Stimulated activated CD4-positive, alpha-beta T cell treated with anti-CD3 and anti-CD28 coated beads, TNF-alpha, amount 100 ng/mL, for 24 hours (primary cell): Measurements from ENCODE around the gene TRAF3IP3.

Experiments used
- DNase-seq, 3 experiments: peaks; one replicate each; pipeline ENCODE4 v3.0.0-alpha.2; 2020; ENCODE audit warnings: low read depth in 3 of 3

TRAF3IP3 gene

DNA sequence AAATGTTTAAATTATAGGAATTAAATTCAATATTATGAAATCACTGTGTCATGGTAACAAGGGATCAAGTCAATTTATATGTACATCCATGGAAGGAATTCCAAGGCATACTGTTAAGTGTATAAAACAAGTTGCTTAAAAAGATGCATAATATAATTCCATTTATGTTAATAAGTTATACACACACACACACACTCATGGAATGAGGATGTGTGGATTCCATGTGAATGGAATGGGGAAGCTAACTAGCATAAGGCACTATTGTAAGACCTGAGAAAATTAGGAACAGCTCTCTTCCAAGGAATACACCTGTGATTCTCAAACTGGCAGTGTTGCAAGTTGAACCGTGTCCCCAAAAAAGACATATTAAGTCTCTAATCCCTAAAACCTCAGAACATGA, 17.6 kb upstream of the TRAF3IP3 start:
- DNase-seq, result no peak

DNA sequence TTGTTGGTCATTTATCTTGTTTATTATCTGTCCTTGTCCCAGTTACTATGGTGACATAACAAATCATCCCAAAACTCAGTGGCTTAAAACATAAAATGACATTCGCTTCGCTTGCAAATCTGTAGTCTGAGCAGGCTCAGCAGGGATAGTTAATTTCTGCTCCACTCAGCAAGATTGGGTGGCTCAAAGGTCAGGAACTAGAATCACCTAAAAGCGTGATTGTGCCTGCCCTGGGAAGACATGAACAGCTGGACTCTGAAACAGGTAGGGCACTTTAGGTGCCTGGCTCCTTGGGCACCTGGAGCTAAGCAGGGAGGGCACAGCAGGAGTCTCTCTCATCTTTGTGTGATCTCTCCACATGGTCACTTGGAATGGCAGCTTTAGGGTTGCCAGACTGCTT, 14.7 kb upstream of the TRAF3IP3 start:
- DNase-seq, result no peak

DNA sequence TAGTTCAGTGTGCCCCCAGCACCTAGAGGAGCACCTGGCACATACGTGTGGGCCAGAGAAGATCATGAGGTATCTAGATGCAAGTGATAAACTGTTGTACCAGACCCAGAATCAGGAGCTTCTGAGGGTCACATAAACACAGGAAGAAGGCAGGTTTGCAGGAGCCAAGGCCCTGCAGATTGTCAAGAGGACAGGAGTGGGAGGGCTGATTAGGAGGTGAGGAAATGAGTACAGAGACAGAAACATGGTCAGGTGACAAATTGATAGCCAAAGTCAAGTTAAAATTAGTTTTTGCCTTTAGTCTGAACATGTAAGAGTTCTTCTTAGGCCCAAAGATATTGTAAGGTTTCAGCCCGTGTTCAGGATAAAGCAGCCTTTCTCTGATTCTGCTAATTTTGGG, 14.0 kb upstream of the TRAF3IP3 start:
- no peak for DNase-seq

DNA sequence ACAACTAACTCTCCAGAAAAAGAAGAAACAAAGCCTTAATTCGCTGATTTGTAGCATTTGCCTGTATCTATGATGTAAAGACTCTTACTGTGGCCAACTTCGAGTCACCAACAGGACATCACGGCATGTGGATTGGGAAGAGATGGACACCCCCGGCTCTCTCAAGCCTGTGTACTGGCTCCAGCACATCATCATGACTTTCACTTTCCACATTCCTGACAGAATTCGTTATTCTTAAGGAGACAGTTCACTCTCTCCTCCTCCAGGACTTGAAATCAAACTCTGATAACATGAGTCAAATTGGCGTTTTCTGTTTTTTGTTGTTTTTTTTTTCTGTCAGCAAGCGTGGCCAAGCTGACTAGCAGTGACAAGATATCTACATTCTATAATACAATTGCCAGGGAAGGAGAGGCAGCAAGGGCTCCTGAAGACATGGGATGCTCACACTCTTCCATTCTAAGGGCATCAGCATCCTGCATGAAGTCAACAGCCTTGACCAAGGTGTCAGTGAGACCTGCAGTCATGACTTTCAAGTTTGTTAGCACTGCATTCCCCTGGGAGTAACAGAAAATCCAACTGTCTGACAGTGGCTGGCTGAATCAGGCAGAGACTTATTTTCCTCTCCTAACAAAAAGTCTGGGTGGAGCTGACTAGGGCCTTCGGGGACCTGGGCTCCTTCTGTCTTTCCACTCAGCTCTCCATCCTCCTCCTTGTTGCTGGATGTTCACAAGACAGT, 13.3 kb upstream of the TRAF3IP3 start:
- no peak for DNase-seq

DNA sequence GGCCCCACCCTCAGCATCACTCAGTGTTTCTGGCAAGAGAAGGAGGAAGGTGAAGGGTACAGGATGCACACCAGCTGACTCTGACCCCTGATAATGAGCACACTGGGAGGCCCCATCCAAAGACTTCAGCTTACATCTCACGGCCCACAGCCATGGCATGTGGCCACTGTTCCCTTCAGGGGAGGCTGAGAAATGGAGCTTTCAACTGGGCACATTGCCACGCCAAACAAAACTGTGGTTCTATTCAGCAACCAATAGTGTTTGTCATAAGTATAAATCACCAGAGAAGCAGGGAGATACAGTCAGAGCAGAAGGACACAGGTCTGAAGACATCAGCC, 12.7 kb upstream of the TRAF3IP3 start:
- DNase-seq, result no peak

DNA sequence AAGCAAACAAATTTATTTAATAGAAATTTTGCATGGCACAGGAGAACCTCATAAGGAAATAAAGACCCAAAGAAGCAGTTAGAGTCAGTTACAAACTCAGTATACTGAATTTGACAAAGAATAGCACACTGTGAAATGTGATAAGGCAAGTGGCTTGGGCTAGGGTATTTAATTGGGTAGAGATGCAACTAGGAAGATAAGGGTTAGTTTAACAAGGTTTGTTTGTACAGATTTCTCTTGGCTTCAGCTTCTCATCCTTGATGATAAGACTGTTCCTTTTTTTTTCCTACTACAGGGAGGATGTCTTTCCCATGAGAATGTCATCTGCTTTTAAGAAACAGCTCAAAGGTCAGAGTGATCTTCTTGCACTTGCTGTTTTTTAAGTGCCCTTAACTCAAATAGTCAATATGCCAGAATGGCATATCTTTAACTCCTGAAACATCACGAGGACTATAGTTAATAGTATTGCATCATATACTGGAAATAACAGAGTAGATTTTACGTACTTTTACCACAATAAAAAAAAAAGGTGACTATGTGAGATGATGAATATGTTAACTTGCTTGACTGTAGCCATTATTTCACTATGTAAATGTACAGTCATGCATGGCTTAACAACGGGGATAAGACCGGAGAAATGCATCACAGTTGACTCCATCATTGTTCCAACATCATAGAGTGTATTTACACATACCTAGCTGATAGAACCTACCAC, 9.2 kb upstream of the TRAF3IP3 start:
- DNase-seq, result no peak

DNA sequence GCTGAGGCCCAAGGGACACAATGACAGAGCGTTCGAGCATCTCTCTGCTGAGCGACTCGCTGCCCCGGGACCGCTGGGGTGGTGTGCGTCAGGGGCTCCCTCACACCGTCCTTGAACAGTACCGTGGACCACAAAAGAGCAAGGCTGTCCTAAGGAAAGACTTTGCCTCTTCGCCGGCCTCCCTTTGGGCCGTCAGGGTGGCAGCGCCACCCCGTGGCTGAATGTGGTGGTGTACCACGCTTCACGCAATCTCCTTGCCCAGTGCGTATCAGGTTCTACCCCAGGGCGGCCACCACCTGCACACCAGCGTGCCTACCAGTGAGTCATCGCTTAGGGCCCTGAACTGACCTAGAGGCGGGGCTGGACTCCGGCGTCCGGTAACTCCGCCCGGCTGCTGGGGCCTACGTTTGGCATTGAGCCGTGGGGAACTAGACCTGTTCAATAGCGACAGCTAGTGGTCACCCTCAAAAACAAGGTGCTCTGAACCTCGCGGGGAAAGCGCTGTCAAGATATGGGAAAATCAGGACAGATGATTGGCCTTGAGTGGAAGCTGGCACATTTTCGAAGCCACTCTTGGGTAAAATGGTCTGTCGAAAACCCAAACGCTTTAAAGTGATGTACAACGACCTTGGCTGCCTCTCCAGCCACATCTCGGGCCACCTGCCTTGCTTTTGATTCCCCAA, 8.1 kb upstream of the TRAF3IP3 start:
- peak; percentile 76 to 87 (median 78) for DNase-seq

DNA sequence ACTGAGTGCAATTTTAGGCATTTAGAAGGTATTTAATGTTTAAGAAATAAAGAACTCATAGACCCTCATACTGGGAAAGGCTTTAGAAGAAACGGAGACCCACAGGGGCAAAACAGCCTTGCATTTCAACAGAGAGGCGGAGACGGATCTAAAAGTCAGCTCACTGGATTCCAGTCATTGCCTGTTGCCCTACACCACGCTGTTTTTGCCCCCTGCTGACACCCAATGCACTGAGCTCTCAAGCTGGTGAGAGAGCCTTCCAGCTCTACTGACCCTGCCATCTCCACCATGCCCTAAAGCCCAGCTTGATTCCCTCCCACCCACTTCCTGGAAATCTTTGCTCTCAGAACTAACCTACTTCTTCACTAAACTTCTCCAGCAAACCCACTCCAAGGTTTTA, 7.2 kb upstream of the TRAF3IP3 start:
- no peak for DNase-seq

DNA sequence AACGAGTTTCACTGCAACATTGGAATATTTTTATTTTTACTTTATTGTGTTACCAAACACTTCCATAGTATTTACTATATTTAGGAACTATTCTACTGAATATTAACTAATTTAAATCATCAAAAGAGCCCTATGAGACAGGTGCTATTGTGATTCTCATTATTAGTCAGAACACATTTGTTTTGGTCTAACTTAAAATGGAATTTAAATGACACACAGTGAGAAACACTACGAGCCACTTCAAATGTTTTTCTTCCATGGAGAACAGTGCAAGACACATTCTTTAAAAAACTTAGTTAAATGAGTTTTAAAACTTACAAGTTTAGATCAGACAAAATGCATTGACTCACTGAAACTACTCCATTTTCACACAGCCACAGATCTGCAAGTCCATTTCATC, 6.6 kb upstream of the TRAF3IP3 start:
- DNase-seq, result no peak

DNA sequence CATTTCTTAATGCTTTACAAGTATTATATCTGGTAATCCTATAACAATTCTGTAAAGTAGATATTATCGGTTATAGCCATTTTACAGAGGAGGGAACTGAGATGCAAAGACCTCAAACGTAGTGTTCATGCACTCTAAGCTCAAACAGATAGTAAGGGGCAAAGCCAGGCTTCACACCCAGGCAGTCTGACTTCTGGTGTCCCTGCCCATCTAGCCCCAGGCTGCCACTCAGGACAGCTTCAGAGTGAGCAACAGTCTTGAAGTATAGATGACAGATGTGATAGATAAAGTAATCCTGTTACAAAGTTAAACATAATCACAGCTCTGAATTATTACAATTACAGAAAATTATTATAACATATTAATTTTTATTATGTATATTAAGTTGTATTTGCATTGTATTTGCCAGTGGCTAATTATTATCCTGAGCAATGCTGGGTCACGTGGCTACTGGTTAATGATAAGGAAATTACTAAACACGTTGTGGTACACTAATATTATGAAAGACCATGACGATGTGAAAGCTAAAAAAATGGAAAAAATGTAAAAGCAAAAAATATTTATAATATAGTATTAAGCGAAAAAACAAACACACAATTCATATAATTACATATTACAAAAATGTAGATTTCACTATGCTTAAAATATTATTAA, 6.1 kb upstream of the TRAF3IP3 start:
- no peak for DNase-seq

DNA sequence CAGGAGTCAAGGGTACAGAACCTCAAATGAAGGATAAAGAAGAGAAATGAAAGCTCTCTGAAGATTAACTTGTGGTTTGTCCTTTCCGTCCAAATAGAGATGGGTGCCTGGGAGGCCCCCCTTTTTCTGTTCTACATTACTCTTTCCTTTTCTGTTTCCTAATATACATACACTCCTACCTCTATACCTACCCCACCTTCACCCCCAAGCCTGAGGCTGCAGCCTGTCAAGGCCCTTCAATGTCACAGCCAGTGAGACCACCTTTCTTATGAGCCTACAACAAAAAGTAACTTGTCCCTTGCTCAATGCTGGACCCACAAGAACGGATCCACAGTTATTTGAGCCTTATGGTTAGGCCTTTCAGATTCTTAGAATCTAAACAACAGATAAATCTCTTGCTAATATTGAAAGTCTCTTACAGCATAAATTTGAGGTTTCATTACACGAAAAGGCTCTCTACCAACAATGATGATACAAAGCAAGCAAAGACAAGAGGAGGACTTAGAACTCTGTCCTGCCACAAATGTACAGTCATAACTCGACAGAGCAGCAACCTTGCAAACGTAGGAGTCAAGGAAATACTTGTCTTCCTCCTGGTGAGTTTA, 4.1 kb upstream of the TRAF3IP3 start:
- DNase-seq, result no peak

DNA sequence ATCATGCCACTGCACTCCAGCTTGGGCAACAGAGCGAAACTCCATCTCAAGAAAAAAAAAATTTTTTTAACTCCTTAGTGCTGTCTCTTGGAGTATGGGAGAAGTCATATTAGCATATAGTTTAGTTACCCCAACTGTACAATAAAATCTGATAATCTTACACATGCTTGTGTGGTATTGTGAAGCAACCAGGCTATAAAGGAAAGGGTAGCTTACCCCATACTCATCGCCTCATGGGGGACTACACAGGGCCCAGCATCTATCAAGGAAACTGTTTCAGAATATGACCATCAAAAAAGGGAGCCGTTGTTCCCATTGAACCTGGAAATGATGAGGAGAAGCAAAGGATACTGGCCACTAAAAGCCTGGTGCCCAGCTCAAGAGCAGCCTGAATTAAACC, 3.0 kb upstream of the TRAF3IP3 start:
- no peak for DNase-seq

DNA sequence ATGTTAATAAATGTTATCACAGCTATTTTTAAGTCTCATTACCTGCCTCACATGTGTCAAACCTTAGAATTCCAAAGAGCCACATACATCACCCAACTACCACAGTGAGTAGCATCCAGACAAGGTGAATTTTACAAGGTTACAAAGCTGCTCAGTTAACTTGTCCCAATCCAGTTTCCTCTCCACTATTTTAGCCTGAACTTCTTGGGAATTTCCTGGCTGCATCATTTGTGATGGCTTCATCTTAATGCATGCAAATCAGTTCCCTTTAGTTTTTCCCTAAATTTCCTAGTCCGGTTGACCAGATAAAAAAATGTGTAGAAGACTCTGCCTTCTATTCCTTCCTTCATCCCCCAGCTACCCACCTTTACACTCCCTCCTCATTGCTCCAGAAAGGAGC, 597 bp upstream of the TRAF3IP3 start:
- DNase-seq, result no peak

DNA sequence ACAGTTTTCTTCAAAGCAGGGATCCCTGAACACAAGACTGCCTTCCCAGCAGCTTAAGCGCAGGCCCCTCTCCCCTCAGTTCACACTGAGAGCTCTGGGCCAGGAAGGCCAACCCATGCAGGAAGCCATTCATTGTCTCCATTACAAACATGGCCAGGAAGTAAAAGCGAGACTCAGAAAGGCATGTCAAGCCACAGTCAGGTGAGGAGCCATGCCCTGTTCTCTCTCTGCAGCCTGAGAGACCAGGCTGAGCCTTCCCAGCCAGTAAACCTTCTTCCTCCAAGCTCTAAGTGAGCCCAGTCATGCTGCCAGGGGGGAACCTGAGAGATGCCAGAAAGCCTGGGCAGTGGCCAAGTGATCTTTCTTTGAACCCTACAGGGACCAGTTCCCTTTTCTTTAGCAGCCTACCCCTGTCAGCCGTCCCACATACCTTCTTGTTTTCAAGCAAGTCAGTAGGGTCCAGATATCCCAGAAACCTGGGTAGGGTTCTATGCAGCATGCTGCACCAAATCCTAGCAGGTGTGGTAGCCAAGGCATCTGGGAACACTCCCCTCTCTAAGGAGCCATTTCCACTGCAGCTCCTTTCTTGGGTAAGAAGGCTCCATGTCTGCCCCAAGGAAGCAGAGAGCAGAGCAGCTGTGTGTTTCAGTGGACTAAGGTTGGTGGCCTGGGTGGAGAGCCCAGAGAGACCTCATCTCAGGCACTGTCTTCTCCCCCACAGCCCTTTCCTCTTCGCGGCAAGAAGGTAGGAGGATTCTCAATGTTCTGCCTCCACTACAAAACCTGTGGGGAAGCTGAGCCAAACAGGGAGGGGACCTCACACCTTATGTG, 977 bp downstream of the TRAF3IP3 start:
- DNase-seq, result no peak

DNA sequence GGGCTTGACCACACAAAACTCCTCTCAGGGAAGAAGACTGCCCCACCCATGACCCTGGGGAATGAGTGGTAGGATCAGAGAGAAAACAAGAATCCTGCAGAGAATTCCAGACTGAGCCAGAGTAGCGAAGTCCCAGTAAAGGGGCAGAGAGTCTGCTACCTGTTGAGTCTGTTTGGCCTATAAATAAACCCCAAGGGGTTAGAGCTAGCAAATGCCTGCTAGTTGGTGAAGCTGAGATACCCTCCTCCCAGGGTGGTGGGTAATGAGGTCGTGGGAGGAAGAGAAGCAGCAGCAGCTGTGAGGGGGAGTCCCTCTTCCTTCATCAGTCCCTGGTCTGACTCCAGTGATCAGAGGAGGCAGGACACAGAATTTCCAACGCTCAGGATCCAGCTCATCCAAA, 2.5 kb downstream of the TRAF3IP3 start:
- no peak for DNase-seq

DNA sequence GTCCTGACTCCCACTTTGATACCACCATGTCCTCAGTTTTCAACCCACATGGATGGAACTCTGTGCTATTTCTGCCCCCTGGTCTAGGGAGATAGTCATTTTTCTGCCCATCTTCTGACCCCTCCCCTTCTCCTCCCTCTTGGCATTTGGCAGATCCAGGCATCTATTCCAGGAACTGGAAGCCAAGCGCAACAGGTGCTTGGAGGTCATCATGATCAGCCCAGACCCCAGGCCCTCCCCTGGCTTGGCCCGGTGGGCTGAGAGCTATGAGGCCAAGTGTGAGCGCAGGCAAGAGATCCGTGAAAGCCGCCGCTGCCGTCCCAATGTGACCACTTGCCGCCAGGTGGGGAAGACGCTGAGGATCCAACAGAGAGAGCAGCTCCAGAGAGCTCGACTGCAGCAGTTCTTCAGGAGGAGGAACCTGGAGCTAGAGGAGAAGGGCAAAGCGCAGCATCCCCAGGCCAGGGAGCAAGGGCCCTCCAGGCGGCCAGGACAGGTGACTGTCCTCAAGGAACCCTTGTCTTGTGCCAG, 4.0 kb downstream of the TRAF3IP3 start:
- no peak for DNase-seq

DNA sequence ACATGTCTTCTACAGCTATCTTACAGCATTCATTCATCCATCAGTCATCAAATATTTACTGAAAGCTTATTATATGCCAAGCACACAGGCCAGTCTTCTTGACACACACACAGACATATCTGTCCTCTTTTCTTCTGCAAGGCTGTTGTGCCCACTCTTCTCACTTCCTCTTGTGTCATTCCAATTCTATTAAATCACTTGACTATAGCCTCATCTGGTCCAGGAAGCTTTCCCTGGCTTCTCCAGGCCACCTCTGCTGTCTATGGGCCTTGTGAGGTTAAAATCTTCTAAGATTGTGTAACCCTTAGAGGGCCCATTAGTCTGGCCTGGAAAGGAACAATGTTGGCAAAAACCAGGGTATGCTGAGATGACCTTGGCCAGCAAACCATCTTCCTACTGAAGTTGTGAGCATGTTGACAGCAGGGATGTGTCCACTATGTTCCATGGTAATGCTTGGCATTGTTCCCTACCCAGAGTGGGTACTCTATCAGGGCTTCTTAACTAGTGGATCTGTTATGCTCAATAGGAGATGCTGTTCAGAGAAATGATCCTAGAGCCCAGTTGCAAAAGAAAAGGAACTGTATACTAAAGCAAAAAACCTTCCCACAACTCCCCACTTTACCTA, 5.3 kb downstream of the TRAF3IP3 start:
- DNase-seq, result no peak

DNA sequence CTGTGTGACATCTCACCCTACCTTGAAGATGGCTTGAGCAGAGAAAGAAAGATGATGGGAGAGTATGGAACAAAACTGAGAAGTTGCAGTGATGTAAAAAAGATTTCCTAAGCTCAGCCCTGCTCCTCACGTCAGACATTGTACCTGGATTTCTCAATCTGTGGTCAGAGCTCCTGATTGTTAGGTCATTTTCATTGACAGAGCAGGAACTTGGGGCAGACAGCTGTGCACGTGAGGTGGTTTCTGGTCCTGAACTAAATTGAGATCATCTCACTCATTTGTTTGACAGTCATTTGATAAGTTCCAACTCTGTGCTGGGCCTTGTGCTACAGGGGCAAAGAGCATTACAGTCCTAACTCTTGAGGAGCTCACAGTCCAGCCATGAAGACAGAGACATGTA, 10.2 kb downstream of the TRAF3IP3 start:
- DNase-seq, result no peak

DNA sequence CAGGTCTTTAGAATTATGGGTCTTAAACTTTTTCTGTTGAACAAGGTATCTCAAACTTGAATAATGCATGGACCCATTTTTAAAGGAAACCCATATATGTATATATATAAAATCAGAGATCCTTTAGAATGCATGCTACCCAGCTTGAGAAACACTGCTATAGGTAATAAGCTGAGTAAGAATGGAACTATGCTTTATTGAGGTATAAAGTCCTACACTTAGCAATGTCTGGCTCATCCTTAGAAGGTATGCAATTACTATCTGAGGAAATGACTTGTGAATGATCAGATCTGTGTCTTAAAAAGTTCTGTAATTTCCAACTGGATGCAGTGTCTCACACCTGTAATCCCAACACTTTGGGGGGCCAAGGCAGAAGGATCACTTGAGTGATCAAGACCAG, 11.2 kb downstream of the TRAF3IP3 start:
- DNase-seq, result no peak

DNA sequence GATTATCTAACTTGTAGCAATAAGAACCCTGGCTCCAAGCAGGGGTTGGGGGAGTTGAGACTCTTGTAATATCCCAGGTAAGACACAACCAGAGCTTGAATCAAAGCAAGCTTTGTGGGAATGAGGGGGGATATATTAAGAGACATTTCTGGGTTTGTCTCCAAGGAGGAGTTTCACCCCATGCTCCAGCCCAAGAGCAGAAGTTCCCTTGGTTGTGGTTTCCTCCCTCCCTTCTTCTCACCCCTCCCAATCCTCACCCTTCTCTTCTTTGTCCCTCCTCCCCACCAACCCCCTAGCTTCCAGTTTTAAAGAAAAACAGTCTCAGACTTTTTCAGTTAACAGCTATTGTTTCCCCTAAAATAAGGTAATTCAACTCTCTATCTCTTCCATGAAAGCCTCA, 11.9 kb downstream of the TRAF3IP3 start:
- DNase-seq, result no peak

DNA sequence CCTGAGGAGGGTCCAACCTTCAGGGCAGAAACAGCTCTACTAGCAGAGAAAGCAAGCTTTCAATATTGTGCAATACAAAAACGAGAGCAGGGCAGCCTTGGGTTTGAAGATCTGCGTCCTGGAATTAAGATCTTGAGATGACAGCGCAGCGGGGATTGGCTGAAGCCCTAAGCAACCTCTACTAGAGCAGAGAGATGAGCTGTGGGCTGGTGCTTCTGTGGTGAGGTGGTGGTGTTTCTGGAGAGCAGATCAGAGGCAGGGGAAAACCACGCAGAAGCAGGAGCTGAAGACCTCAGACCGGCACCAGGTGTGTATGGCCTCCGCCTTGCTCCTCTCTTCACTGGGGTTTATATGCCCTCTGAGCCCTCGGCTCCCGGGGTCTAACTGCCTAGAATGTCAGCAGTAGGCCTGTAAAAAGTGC, 12.5 kb downstream of the TRAF3IP3 start:
- peak; percentile 66 to 84 (median 77) for DNase-seq
